Endothelial cell of umbilical vein (primary cell): Measurements from ENCODE around the gene RCOR3.

Experiments used
- CTCF ChIP-seq, 2 donors: IDR thresholded peaks; 1 replicate in 1 of 2; 2 replicates in 1 of 2; pipeline ENCODE4 v1.5.1; 2011; ENCODE audit warnings: low read length in 2 of 2, mild to moderate bottlenecking in 2 of 2, moderate library complexity in 2 of 2, control low read depth in 1 of 2, inconsistent platforms in 1 of 2, low read depth in 1 of 2; ENCODE audit not compliant: insufficient read depth in 1 of 2; ENCODE audit errors: extremely low read depth in 1 of 2
- MYC ChIP-seq: IDR thresholded peaks from one replicate; pipeline ENCODE4 v1.6.1; 2011; ENCODE audit warnings: mild to moderate bottlenecking, low read depth, low read length
- POLR2A ChIP-seq: IDR thresholded peaks from 2 replicates; pipeline ENCODE4 v1.6.1; 2012; ENCODE audit warnings: low read depth, mild to moderate bottlenecking, control low read depth, low read length

- no peak for TF ChIP-seq CTCF (IDR thresholded peaks at IDR 0.05; ENCODE audit: extremely low read depth in 1 of 2, insufficient read depth in 1 of 2, low read depth in 1 of 2, low read length in 2 of 2)
- no peak for TF ChIP-seq MYC
- no peak for TF ChIP-seq POLR2A
Measured at GRCh38 chr1:211237579-211237978, 21.6 kb upstream of the RCOR3 start.
